ENCODE results near the gene CDKN2B. TPM values are rescaled to one million over a fixed set of nuclear protein-coding genes. Genes with fewer than 3 reads are reported as not detected.

Gene CDKN2B
- total and polyA plus RNA-seq, 5 experiments from 2014 or later: 0.17 to 0.31 TPM; not detected in 3

- Mint-ChIP-seq H3K27me3 (peaks cover 0 to 2% (median 0%) of the 10 kb centered on the region in 5 donors), H3K4me3 (no peak overlapping the region)
- POLR2A ChIA-PET: no interaction called here
Observed at GRCh38 chr9:22045423-22045822, 36.3 kb upstream of the CDKN2B start.

GRCh38 chr9:22044583-22044982 is 35.5 kb upstream of the CDKN2B start:
- peaks cover 0 to 2% (median 0%) of the 10 kb centered on the region in 5 donors for H3K27me3 Mint-ChIP-seq
- no peak for ATAC-seq
- H3K36me3 Mint-ChIP-seq: no peaks in the 10 kb centered on the region
- POLR2A ChIA-PET: no interaction called here
- DNase-seq: no peak
- H3K27ac Mint-ChIP-seq: no peak overlapping the region
- H3K4me1 Mint-ChIP-seq: peaks cover 1 to 28% (median 12%) of the 10 kb centered on the region in 4 donors
- no peaks in the 10 kb centered on the region for H3K9me3 Mint-ChIP-seq
- no peak overlapping the region for H3K4me3 Mint-ChIP-seq

More at GRCh38 chr9:22045423-22045822, 36.3 kb upstream of the CDKN2B start:
- Mint-ChIP-seq H3K9me3 (no peaks in the 10 kb centered on the region), H3K4me1 (peaks cover 1 to 34% (median 12%) of the 10 kb centered on the region in 4 donors), H3K36me3 (no peaks in the 10 kb centered on the region), H3K27ac (no peak overlapping the region)
- ATAC-seq (peak in 1 of 2 donors; percentile 39), DNase-seq (peak in 1 of 10 donors; percentile 21)

- H3K4me1 Mint-ChIP-seq: peaks cover 1 to 27% (median 12%) of the 10 kb centered on the region in 4 donors
- no peak overlapping the region for H3K4me3 Mint-ChIP-seq
- peaks cover 0 to 2% (median 0%) of the 10 kb centered on the region in 5 donors for H3K27me3 Mint-ChIP-seq
- DNase-seq (no peak), ATAC-seq (no peak)
- no peaks in the 10 kb centered on the region for H3K9me3 Mint-ChIP-seq
- no peaks in the 10 kb centered on the region for H3K36me3 Mint-ChIP-seq
- no peak overlapping the region for H3K27ac Mint-ChIP-seq
- POLR2A ChIA-PET: no interaction called here
Observed at GRCh38 chr9:22043928-22044327, 34.8 kb upstream of the CDKN2B start.

GRCh38 chr9:22041775-22042174 is 32.7 kb upstream of the CDKN2B start:
- Mint-ChIP-seq H3K9me3 (no peaks in the 10 kb centered on the region), H3K36me3 (no peaks in the 10 kb centered on the region), H3K27me3 (peaks cover 0 to 2% (median 0%) of the 10 kb centered on the region in 5 donors), H3K4me3 (no peak overlapping the region), H3K27ac (peak overlapping the region in 1 of 10 donors; percentile 21), H3K4me1 (peaks cover 1 to 31% (median 10%) of the 10 kb centered on the region in 4 donors)
- POLR2A ChIA-PET: no interaction called here
- no peak for DNase-seq
- ATAC-seq: no peak

- ATAC-seq: no peak
- POLR2A ChIA-PET: no interaction called here
- DNase-seq: no peak
- peaks cover 0 to 2% (median 0%) of the 10 kb centered on the region in 5 donors for H3K27me3 Mint-ChIP-seq
- H3K36me3 Mint-ChIP-seq: no peaks in the 10 kb centered on the region
- H3K4me1 Mint-ChIP-seq: peaks cover 1 to 26% (median 6%) of the 10 kb centered on the region in 4 donors
- H3K27ac Mint-ChIP-seq: no peak overlapping the region
- H3K9me3 Mint-ChIP-seq: no peaks in the 10 kb centered on the region
- no peak overlapping the region for H3K4me3 Mint-ChIP-seq
Observed at GRCh38 chr9:22041344-22041743, 32.2 kb upstream of the CDKN2B start.

- DNase-seq (no peak), ATAC-seq (no peak)
- peaks cover 0 to 25% (median 2%) of the 10 kb centered on the region in 4 donors for H3K4me1 Mint-ChIP-seq
- H3K27me3 Mint-ChIP-seq: peaks cover 0 to 2% (median 0%) of the 10 kb centered on the region in 5 donors
- POLR2A ChIA-PET: no interaction called here
- no peak overlapping the region for H3K4me3 Mint-ChIP-seq
- no peaks in the 10 kb centered on the region for H3K36me3 Mint-ChIP-seq
- no peak overlapping the region for H3K27ac Mint-ChIP-seq
- H3K9me3 Mint-ChIP-seq: no peaks in the 10 kb centered on the region
Observed at GRCh38 chr9:22040760-22041159, 31.7 kb upstream of the CDKN2B start.

- Mint-ChIP-seq H3K4me1 (peaks cover 0 to 24% (median under 1%) of the 10 kb centered on the region in 4 donors), H3K27ac (no peak overlapping the region), H3K36me3 (no peaks in the 10 kb centered on the region), H3K4me3 (no peak overlapping the region), H3K27me3 (no peaks in the 10 kb centered on the region), H3K9me3 (no peaks in the 10 kb centered on the region)
- ATAC-seq (no peak), DNase-seq (no peak)
- POLR2A ChIA-PET: no interaction called here
Observed at GRCh38 chr9:22039258-22039657, 30.2 kb upstream of the CDKN2B start.

GRCh38 chr9:22037954-22038690 is 29.0 kb upstream of the CDKN2B start:
- no peak overlapping the region for H3K27ac Mint-ChIP-seq
- H3K36me3 Mint-ChIP-seq: no peaks in the 10 kb centered on the region
- peak in 1 of 2 donors; percentile 44 for ATAC-seq
- H3K27me3 Mint-ChIP-seq: no peaks in the 10 kb centered on the region
- POLR2A ChIA-PET: interaction anchor here (0.6 to 1.4 kb wide), 2 partner anchors 20 to 224 kb away, joined by 3 read pairs; no protein-coding TSS in a partner anchor
- H3K9me3 Mint-ChIP-seq: no peaks in the 10 kb centered on the region
- peak in 3 of 10 donors; percentile 23 to 27 (median 23) for DNase-seq
- peaks cover 0 to 24% (median under 1%) of the 10 kb centered on the region in 4 donors for H3K4me1 Mint-ChIP-seq
- H3K4me3 Mint-ChIP-seq: no peak overlapping the region

GRCh38 chr9:22036866-22037626 is 27.9 kb upstream of the CDKN2B start:
- no peak for ATAC-seq
- DNase-seq: no peak
- Mint-ChIP-seq H3K36me3 (no peaks in the 10 kb centered on the region), H3K4me3 (no peak overlapping the region), H3K27me3 (peaks cover 0 to 4% (median 0%) of the 10 kb centered on the region in 5 donors), H3K27ac (no peak overlapping the region), H3K9me3 (no peaks in the 10 kb centered on the region), H3K4me1 (peaks cover 0 to 24% (median under 1%) of the 10 kb centered on the region in 4 donors)
- POLR2A ChIA-PET: interaction anchor here (1.4 kb wide), 1 partner anchor 223 kb away, joined by 3 read pairs; no protein-coding TSS in a partner anchor

GRCh38 chr9:22035591-22036011 is 26.5 kb upstream of the CDKN2B start:
- no peaks in the 10 kb centered on the region for H3K9me3 Mint-ChIP-seq
- no peak overlapping the region for H3K27ac Mint-ChIP-seq
- ATAC-seq: no peak
- H3K27me3 Mint-ChIP-seq: peaks cover 0 to 4% (median 0%) of the 10 kb centered on the region in 5 donors
- no peak for DNase-seq
- H3K4me1 Mint-ChIP-seq: peaks cover 0 to 20% (median under 1%) of the 10 kb centered on the region in 4 donors
- no peaks in the 10 kb centered on the region for H3K36me3 Mint-ChIP-seq
- no peak overlapping the region for H3K4me3 Mint-ChIP-seq
- POLR2A ChIA-PET: no interaction called here

GRCh38 chr9:22033012-22033630 is 24.0 kb upstream of the CDKN2B start:
- no peak overlapping the region for H3K4me3 Mint-ChIP-seq
- ATAC-seq (no peak), DNase-seq (no peak)
- no peak overlapping the region for H3K27ac Mint-ChIP-seq
- H3K27me3 Mint-ChIP-seq: peaks cover 0 to 4% (median 0%) of the 10 kb centered on the region in 5 donors
- POLR2A ChIA-PET: no interaction called here
- peaks cover 0 to 19% (median under 1%) of the 10 kb centered on the region in 4 donors for H3K4me1 Mint-ChIP-seq
- no peaks in the 10 kb centered on the region for H3K9me3 Mint-ChIP-seq
- no peaks in the 10 kb centered on the region for H3K36me3 Mint-ChIP-seq

GRCh38 chr9:22031655-22032411 is 22.7 kb upstream of the CDKN2B start:
- peak overlapping the region in 1 of 10 donors; percentile 11 for H3K27ac Mint-ChIP-seq
- POLR2A ChIA-PET: no interaction called here
- ATAC-seq (no peak), DNase-seq (no peak)
- H3K4me1 Mint-ChIP-seq: peaks cover 0 to 13% (median 0%) of the 10 kb centered on the region in 4 donors
- H3K36me3 Mint-ChIP-seq: no peaks in the 10 kb centered on the region
- peaks cover 0 to 5% (median 0%) of the 10 kb centered on the region in 5 donors for H3K27me3 Mint-ChIP-seq
- no peak overlapping the region for H3K4me3 Mint-ChIP-seq
- H3K9me3 Mint-ChIP-seq: no peaks in the 10 kb centered on the region

Data from naive thymus-derived CD8-positive, alpha-beta T cell (primary cell).